ENCODE measurements around the gene ANKS1B.

GRCh38 chr12:98736352-98737321, 1248.1 kb downstream of the ANKS1B start:
- TF ChIP-seq CTCF (IDR thresholded peaks at IDR 0.05) (no peak), POLR2A (IDR thresholded peaks at IDR 0.05) (no peak)
